Smooth muscle cell (in vitro differentiated cells): ENCODE measurements around the gene PBXIP1. TPM values are rescaled to one million over a fixed set of nuclear protein-coding genes. Genes with fewer than 3 reads are reported as not detected.
"Not testable (repeated sequence)": the region's sequence is repeated elsewhere in the genome, so short reads cannot be mapped to it uniquely, and the experiment has no call there.

Experiments used
- DNase-seq: peaks from one replicate; lab custom pipeline; 2025; ENCODE audit not compliant: unreplicated experiment; lab: John Stamatoyannopoulos, UW
- H2AFZ ChIP-seq: fragments of 200-600 bp; sonication (generic); 2 replicates; pipeline ENCODE4 v1.6.0; 2016; ENCODE audit warnings: antibody characterized with exemption, low read depth, mild to moderate bottlenecking
- H3F3A ChIP-seq: fragments of 200-600 bp; sonication (generic); 2 replicates; pipeline ENCODE4 v1.6.0; 2017; ENCODE audit warnings: antibody characterized with exemption, low read depth
- H3K27ac ChIP-seq: fragments of 200-600 bp; sonication (generic); 2 replicates; pipeline ENCODE4 v1.5.1; 2016; ENCODE audit warnings: low read depth, mild to moderate bottlenecking
- H3K27me3 ChIP-seq: fragments of 200-600 bp; sonication (generic); 2 replicates; pipeline ENCODE4 v1.6.1; 2016; ENCODE audit warnings: low read depth, mild to moderate bottlenecking
- H3K36me3 ChIP-seq: fragments of 200-600 bp; sonication (generic); 2 replicates; pipeline ENCODE4 v1.5.1; 2016; ENCODE audit warnings: low read depth
- H3K4me1 ChIP-seq: fragments of 200-600 bp; sonication (generic); 2 replicates; pipeline ENCODE4 v1.5.1; 2016; ENCODE audit warnings: low read depth
- H3K4me2 ChIP-seq: fragments of 200-600 bp; sonication (generic); 2 replicates; pipeline ENCODE4 v1.6.0; 2016; ENCODE audit warnings: mild to moderate bottlenecking
- H3K4me3 ChIP-seq: fragments of 200-600 bp; sonication (generic); 2 replicates; pipeline ENCODE4 v1.5.1; 2016; ENCODE audit warnings: mild to moderate bottlenecking
- H3K79me2 ChIP-seq: fragments of 200-600 bp; sonication (generic); 2 replicates; pipeline ENCODE4 v1.6.0; 2016; ENCODE audit warnings: low read depth, mild to moderate bottlenecking
- H3K9ac ChIP-seq: fragments of 200-600 bp; sonication (generic); 2 replicates; pipeline ENCODE4 v1.6.0; 2016; ENCODE audit warnings: low read depth
- H3K9me3 ChIP-seq: fragments of 200-600 bp; sonication (generic); replicated peaks from 2 replicates; pipeline ENCODE4 v1.5.1; 2016; ENCODE audit warnings: low read depth
- H4K20me1 ChIP-seq: fragments of 200-600 bp; sonication (generic); 2 replicates; pipeline ENCODE4 v1.6.0; 2016; ENCODE audit warnings: low read depth
- WGBS: methylation state at CpG from one replicate; pipeline ENCODE4 v1.1.7; 2016; ENCODE audit warnings: low lambda C conversion rate; 5-methylcytosine and 5-hydroxymethylcytosine counted together
- polyA plus RNA-seq: library from polyadenylated mRNA; unstranded; fragments of >200 nt; fragmentation: Nextera tagmentation; extraction: Ambion mirVana; gene quantifications from 2 replicates; pipeline ENCODE4 v1.2.1, GENCODE V29; 2016
- total RNA-seq: library from RNA; depleted of rRNA; stranded (reverse); fragments of >200 nt; gene quantifications from 2 replicates; pipeline ENCODE4 v1.2.3, GENCODE V29; 2014
- TF ChIP-seq, protein P1 (sequence below): fragments of 200-600 bp; sonication (generic); IDR thresholded peaks from 2 replicates; pipeline ENCODE4 v1.5.1; 2017; ENCODE audit warnings: borderline replicate concordance, mild to moderate bottlenecking, antibody characterized with exemption; ENCODE audit not compliant: insufficient read depth, poor library complexity, severe bottlenecking

Gene PBXIP1
- total and polyA plus RNA-seq, 2 experiments from 2014 or later: 40.5 to 41.9 TPM

DNA sequence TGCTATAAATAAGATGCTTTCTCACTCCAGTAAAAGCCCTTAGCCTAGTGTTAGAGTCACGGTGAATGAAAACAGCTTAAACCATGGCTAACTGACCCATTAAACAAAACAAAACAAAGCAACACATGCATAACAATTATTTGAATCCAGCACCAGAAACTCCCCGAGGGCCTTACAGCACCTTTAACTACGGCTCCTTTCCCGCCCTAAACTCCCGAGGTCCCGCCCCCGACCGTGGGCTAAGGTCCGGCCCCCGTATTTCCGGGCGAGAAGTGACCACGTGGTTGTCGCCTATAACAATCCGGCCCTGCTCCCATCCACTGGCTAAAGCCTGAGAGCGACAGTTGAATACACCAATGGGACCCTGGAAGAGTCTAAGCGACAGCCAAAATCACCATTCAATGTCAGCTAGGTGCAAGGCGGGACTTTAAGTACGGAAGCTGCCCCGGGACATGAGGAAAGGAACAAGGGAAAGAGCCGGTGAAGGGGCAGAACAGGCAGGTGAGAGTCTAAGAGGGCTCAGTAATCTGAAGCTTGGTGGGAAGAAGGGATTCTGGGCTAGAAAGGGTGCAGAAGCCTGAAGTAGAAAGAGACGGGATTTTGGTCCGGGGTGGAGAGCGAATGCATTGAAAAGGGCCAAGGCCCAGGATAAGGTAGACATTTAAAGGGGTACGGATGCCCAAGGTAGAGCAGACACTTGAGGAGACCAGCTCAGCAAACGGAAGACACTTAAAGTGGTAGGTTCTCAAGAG lies 27.2 kb upstream of the PBXIP1 start, which contains the start of gene FLAD1:
TSS of gene FLAD1 (plus strand) at position 448 of the 752 bp plus-strand sequence. CDS start 351 bp downstream, outside the sequence.
- TF ChIP-seq, protein P1, sequence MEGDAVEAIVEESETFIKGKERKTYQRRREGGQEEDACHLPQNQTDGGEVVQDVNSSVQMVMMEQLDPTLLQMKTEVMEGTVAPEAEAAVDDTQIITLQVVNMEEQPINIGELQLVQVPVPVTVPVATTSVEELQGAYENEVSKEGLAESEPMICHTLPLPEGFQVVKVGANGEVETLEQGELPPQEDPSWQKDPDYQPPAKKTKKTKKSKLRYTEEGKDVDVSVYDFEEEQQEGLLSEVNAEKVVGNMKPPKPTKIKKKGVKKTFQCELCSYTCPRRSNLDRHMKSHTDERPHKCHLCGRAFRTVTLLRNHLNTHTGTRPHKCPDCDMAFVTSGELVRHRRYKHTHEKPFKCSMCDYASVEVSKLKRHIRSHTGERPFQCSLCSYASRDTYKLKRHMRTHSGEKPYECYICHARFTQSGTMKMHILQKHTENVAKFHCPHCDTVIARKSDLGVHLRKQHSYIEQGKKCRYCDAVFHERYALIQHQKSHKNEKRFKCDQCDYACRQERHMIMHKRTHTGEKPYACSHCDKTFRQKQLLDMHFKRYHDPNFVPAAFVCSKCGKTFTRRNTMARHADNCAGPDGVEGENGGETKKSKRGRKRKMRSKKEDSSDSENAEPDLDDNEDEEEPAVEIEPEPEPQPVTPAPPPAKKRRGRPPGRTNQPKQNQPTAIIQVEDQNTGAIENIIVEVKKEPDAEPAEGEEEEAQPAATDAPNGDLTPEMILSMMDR: no peak
- Histone ChIP-seq H2AFZ (peak within 1 kb of the TSS; percentile 86), H3K9ac (peak within 1 kb of the TSS; percentile 82), H3K36me3 (no peaks in the 10 kb centered on the region), H3K4me2 (peak within 1 kb of the TSS; percentile 100), H3F3A (no peaks in the 10 kb centered on the region), H4K20me1 (no peaks in the 10 kb centered on the region), H3K4me3 (peak within 1 kb of the TSS; percentile 74), H3K4me1 (peaks cover 9% of the 10 kb centered on the region), H3K27ac (peak within 1 kb of the TSS; percentile 12), H3K79me2 (peaks cover 34% of the 10 kb centered on the region), H3K27me3 (no peaks in the 10 kb centered on the region), H3K9me3 (no peaks in the 10 kb centered on the region)
- peak; percentile 74 for DNase-seq
- WGBS: under 1% methylated on average over 26 of the region's 26 CpGs

- H3K27me3 ChIP-seq: no peaks in the 10 kb centered on the region
- H2AFZ ChIP-seq: peak overlapping the region; percentile 86
- H3K79me2 ChIP-seq: peaks cover 41% of the 10 kb centered on the region
- TF ChIP-seq, protein P1: no peak
- 57% methylated on average over 6 of the region's 6 CpGs for WGBS
- peak overlapping the region; percentile 21 for H3K9ac ChIP-seq
- no peak overlapping the region for H3K27ac ChIP-seq
- no peaks in the 10 kb centered on the region for H4K20me1 ChIP-seq
- H3K36me3 ChIP-seq: no peaks in the 10 kb centered on the region
- peak overlapping the region; percentile 74 for H3K4me3 ChIP-seq
- no peaks in the 10 kb centered on the region for H3F3A ChIP-seq
- H3K4me1 ChIP-seq: peaks cover 9% of the 10 kb centered on the region
- no peaks in the 10 kb centered on the region for H3K9me3 ChIP-seq
- peak overlapping the region; percentile 91 for H3K4me2 ChIP-seq
- DNase-seq: no peak
These were observed 26.4 kb upstream of the PBXIP1 start for GRCh38 chr1:154982341-154982740.

- Histone ChIP-seq H3K4me3 (no peak overlapping the region), H3K27me3 (no peaks in the 10 kb centered on the region), H3K4me2 (no peak overlapping the region), H3K36me3 (no peaks in the 10 kb centered on the region), H3K9me3 (no peaks in the 10 kb centered on the region), H2AFZ (no peak overlapping the region), H4K20me1 (no peaks in the 10 kb centered on the region), H3K4me1 (peaks cover 14% of the 10 kb centered on the region), H3F3A (peaks cover 12% of the 10 kb centered on the region), H3K9ac (no peak overlapping the region), H3K27ac (no peak overlapping the region), H3K79me2 (peaks cover 35% of the 10 kb centered on the region)
- 94% methylated on average over 3 of the region's 3 CpGs for WGBS
- TF ChIP-seq, protein P1: no peak
- no peak for DNase-seq
These were observed 22.5 kb upstream of the PBXIP1 start for GRCh38 chr1:154978360-154978759.

DNA sequence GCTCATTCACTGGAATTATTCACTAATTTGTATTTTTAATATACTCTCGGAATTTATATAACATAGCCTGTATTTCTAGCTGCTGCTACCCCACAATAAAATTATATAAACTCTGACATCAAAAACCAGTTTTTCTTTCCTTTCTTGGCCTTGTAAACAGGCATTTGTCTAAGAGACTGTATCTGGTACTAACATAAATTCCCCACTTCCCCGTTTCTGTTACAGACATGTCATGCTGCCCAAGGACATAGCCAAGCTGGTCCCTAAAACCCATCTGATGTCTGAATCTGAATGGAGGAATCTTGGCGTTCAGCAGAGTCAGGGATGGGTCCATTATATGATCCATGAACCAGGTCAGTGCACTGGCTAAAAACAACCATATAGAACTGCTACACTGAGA lies 21.9 kb upstream of the PBXIP1 start:
- not testable (repeated sequence) for H3K36me3 ChIP-seq, H4K20me1 ChIP-seq, H2AFZ ChIP-seq, DNase-seq, H3K27me3 ChIP-seq, H3K9me3 ChIP-seq, H3K9ac ChIP-seq, H3K4me3 ChIP-seq, H3K27ac ChIP-seq, H3K4me2 ChIP-seq
- Histone ChIP-seq H3K79me2 (peaks cover 33% of the 10 kb centered on the region), H3F3A (peaks cover 16% of the 10 kb centered on the region), H3K4me1 (peaks cover 20% of the 10 kb centered on the region)
- 90% methylated on average over 3 of the region's 3 CpGs for WGBS
